Measurements from ENCODE around the gene TNNT1.

GRCh38 chr19:55160128-55160985, 11.4 kb upstream of the TNNT1 start:
- no peak for TF ChIP-seq EZH2 (IDR thresholded peaks at IDR 0.05; ENCODE audit: borderline replicate concordance, low read depth, low read length, severe bottlenecking)
- TF ChIP-seq CTCF (IDR thresholded peaks at IDR 0.05; ENCODE audit: borderline replicate concordance, extremely low read depth, low read length, poor library complexity, severe bottlenecking): peak; percentile 96
